Testis (tissue), 3 donors: ENCODE results near the gene LIMA1. TPM values are rescaled to one million over a fixed set of nuclear protein-coding genes. Genes with fewer than 3 reads are reported as not detected.

Experiments
- DNase-seq: peaks from one replicate; pipeline ENCODE4 v3.0.0-alpha.2; 2019
- H3K27ac ChIP-seq, 2 donors: fragments of 200-600 bp; sonication (generic); one replicate each; pipeline ENCODE4 v1.5.1; 2019
- H3K27me3 ChIP-seq: fragments of 200-600 bp; sonication (generic); one replicate; pipeline ENCODE4 v1.5.1; 2019
- H3K36me3 ChIP-seq: fragments of 200-600 bp; sonication (generic); one replicate; pipeline ENCODE4 v1.5.1; 2017; ENCODE audit warnings: low read depth; ENCODE audit errors: missing control alignments
- H3K4me1 ChIP-seq: fragments of 200-600 bp; sonication (generic); one replicate; pipeline ENCODE4 v1.5.1; 2019
- H3K4me3 ChIP-seq, 2 donors: fragments of 200-600 bp; sonication (generic); one replicate each; pipeline ENCODE4 v1.5.1; 2017 to 2019
- H3K9me3 ChIP-seq: fragments of 200-600 bp; sonication (generic); one replicate; pipeline ENCODE4 v1.5.1; 2017
- CTCF ChIP-seq, 3 experiments: fragments of 450-650 bp in 2 of 3; fragments of 200-600 bp in 1 of 3; sonication (generic) in 1 of 3; IDR thresholded peaks; one replicate each; pipeline ENCODE4 v1.5.1; 2016 to 2019; ENCODE audit warnings: antibody characterized with exemption in 3 of 3, mild to moderate bottlenecking in 2 of 3, moderate library complexity in 1 of 3
- POLR2A ChIP-seq: fragments of 450-650 bp; IDR thresholded peaks from one replicate; pipeline ENCODE4 v1.6.1; 2017; ENCODE audit warnings: antibody characterized with exemption, mild to moderate bottlenecking, moderate library complexity
- WGBS, 2 donors: methylation state at CpG; one replicate each; pipeline ENCODE4 v1.1.5; 2018; 5-methylcytosine and 5-hydroxymethylcytosine counted together
- intact Hi-C: fragments of 100-400 bp; cut with DNase I; formaldehyde crosslinking; loops from one replicate; pipeline ENCODE4 v1.15.1; 2023; ENCODE audit warnings: low total_unique reads
- polyA plus RNA-seq: library from polyadenylated mRNA; stranded (reverse); fragments of 350-450 nt; fragmentation: Illumina TruSeq; extraction: RNeasy Lipid Tissue Mini Kit (QIAGEN cat#74804); gene quantifications from one replicate; pipeline ENCODE4 v1.2.3, GENCODE V29; 2014; ENCODE audit warnings: low read depth, low replicate concordance; ENCODE audit not compliant: insufficient read depth
- total RNA-seq, 2 donors: library from RNA; depleted of rRNA; stranded (reverse); fragments of >200 nt; gene quantifications; one replicate each; pipeline ENCODE4 v1.2.3, GENCODE V29; 2016

Gene LIMA1
- total and polyA plus RNA-seq, 3 donors from 2014 or later: 37.8 to 42.8 (median 41.0) TPM

GRCh38 chr12:50187084-50187900 lies 96.0 kb downstream of the LIMA1 start:
- Histone ChIP-seq H3K36me3 (no peaks in the 10 kb centered on the region), H3K27me3 (no peaks in the 10 kb centered on the region), H3K9me3 (no peaks in the 10 kb centered on the region), H3K27ac (peak overlapping the region in 1 of 2 donors; percentile 40), H3K4me3 (no peak overlapping the region), H3K4me1 (peaks cover 8% of the 10 kb centered on the region)
- 44 to 51% methylated on average over 7 of the region's 7 CpGs for WGBS, 2 donors
- TF ChIP-seq POLR2A: no peak
- TF ChIP-seq CTCF (IDR thresholded peaks at IDR 0.05): no peak
- no peak for DNase-seq
- intact Hi-C loops: no loop called here

GRCh38 chr12:50186681-50187080 lies 96.6 kb downstream of the LIMA1 start:
- peak overlapping the region in 1 of 2 donors; percentile 40 for H3K27ac ChIP-seq
- no peak for DNase-seq
- H3K36me3 ChIP-seq: no peaks in the 10 kb centered on the region
- H3K9me3 ChIP-seq: no peaks in the 10 kb centered on the region
- intact Hi-C loops: no loop called here
- no peak overlapping the region for H3K4me3 ChIP-seq
- WGBS, 2 donors: 54 to 62% methylated on average over 1 of the region's 1 CpG
- H3K4me1 ChIP-seq: peaks cover 8% of the 10 kb centered on the region
- H3K27me3 ChIP-seq: no peaks in the 10 kb centered on the region
- TF ChIP-seq POLR2A (no peak), CTCF (IDR thresholded peaks at IDR 0.05) (no peak)

GRCh38 chr12:50185970-50186663 lies 97.2 kb downstream of the LIMA1 start:
- intact Hi-C loops: no loop called here

GRCh38 chr12:50185301-50185895 lies 97.9 kb downstream of the LIMA1 start:
- Histone ChIP-seq H3K4me1 (peaks cover 8% of the 10 kb centered on the region), H3K36me3 (no peaks in the 10 kb centered on the region), H3K27me3 (no peaks in the 10 kb centered on the region), H3K4me3 (no peak overlapping the region), H3K27ac (peak overlapping the region in 1 of 2 donors; percentile 16), H3K9me3 (no peaks in the 10 kb centered on the region)
- no peak for DNase-seq
- TF ChIP-seq CTCF (IDR thresholded peaks at IDR 0.05) (no peak), POLR2A (no peak)
- intact Hi-C loops: no loop called here
- 74 to 80% methylated on average over 4 of the region's 4 CpGs for WGBS, 2 donors

More at GRCh38 chr12:50185970-50186663, 97.2 kb downstream of the LIMA1 start:
- no peaks in the 10 kb centered on the region for H3K36me3 ChIP-seq
- no peaks in the 10 kb centered on the region for H3K27me3 ChIP-seq
- 76 to 81% methylated on average over 6 of the region's 6 CpGs for WGBS, 2 donors
- H3K9me3 ChIP-seq: no peaks in the 10 kb centered on the region
- no peak for DNase-seq
- TF ChIP-seq POLR2A (no peak), CTCF (IDR thresholded peaks at IDR 0.05) (no peak)
- peak overlapping the region in 1 of 2 donors; percentile 16 for H3K27ac ChIP-seq
- no peak overlapping the region for H3K4me3 ChIP-seq
- peaks cover 8% of the 10 kb centered on the region for H3K4me1 ChIP-seq
